Esophagus muscularis mucosa (tissue), 4 donors: ENCODE results near the gene ARL8B. TPM values are rescaled to one million over a fixed set of nuclear protein-coding genes. Genes with fewer than 3 reads are reported as not detected.
"Not testable (repeated sequence)": the region's sequence is repeated elsewhere in the genome, so short reads cannot be mapped to it uniquely, and the experiment has no call there.

Experiments
- DNase-seq: peaks from one replicate; pipeline ENCODE4 v3.0.0-alpha.2; 2017; ENCODE audit errors: extremely low spot score
- H3K27ac ChIP-seq, 4 donors: fragments of 200-600 bp; sonication (generic); replicated peaks in 1 of 4; 1 replicate in 3 of 4; 2 replicates in 1 of 4; pipeline ENCODE4 v1.5.1; 2016 to 2019; ENCODE audit warnings: mild to moderate bottlenecking in 1 of 4
- H3K27me3 ChIP-seq, 4 donors: fragments of 200-600 bp; sonication (generic); one replicate each; pipeline versions ENCODE4 v1.5.1 to v1.6.0; 2016 to 2019
- H3K36me3 ChIP-seq, 4 donors: fragments of 200-600 bp; sonication (generic); one replicate each; pipeline ENCODE4 v1.5.1; 2016 to 2019
- H3K4me1 ChIP-seq, 4 donors: fragments of 200-600 bp; sonication (generic); one replicate each; pipeline ENCODE4 v1.5.1; 2016 to 2019
- H3K4me3 ChIP-seq, 4 donors: fragments of 200-600 bp; sonication (generic); 1 replicate in 2 of 4; 2 replicates in 2 of 4; pipeline ENCODE4 v1.5.1; 2016 to 2019; ENCODE audit warnings: mild to moderate bottlenecking in 4 of 4, moderate library complexity in 1 of 4
- H3K9me3 ChIP-seq, 4 donors: fragments of 200-600 bp; sonication (generic); 1 replicate in 3 of 4; 2 replicates in 1 of 4; pipeline ENCODE4 v1.5.1; 2016 to 2019
- CTCF ChIP-seq, 3 experiments: fragments of 200-600 bp in 2 of 3; fragments of 450-650 bp in 1 of 3; sonication (generic) in 2 of 3; IDR thresholded peaks; one replicate each; pipeline ENCODE4 v1.5.1; 2017 to 2019; ENCODE audit warnings: antibody characterized with exemption in 3 of 3, mild to moderate bottlenecking in 2 of 3, moderate library complexity in 1 of 3
- EP300 ChIP-seq: sonication (generic); formaldehyde crosslinking; IDR thresholded peaks from one replicate; pipeline ENCODE4 v1.6.1; 2017; ENCODE audit warnings: antibody characterized with exemption
- POLR2A ChIP-seq: fragments of 450-650 bp; IDR thresholded peaks from one replicate; pipeline ENCODE4 v1.6.1; 2017; ENCODE audit warnings: antibody characterized with exemption, moderate library complexity, mild to moderate bottlenecking, low read depth
- POLR2AphosphoS5 ChIP-seq, 2 donors: sonication (generic); formaldehyde crosslinking; IDR thresholded peaks; one replicate each; pipeline ENCODE4 v1.6.1; 2017; ENCODE audit warnings: antibody characterized with exemption in 2 of 2
- WGBS: methylation state at CpG from one replicate; pipeline ENCODE4 v1.1.5; 2018; 5-methylcytosine and 5-hydroxymethylcytosine counted together
- intact Hi-C: fragments of 100-400 bp; cut with DNase I; formaldehyde crosslinking; loops from one replicate; pipeline ENCODE4 v1.15.1; 2023
- total RNA-seq, 4 donors: library from RNA; depleted of rRNA; stranded (reverse); fragments of >200 nt; gene quantifications; one replicate each; pipeline versions ENCODE4 v1.1.0 to v1.2.1, GENCODE V29; 2016

ARL8B gene
- total RNA-seq, 4 donors from 2014 or later, result 40.6 to 47.1 (median 43.8) TPM

- H3K4me3 ChIP-seq, result no peak overlapping the region
- H3K36me3 ChIP-seq, result no peaks in the 10 kb centered on the region
- WGBS, result 76% methylated on average over 15 of the region's 15 CpGs
- no peak for TF ChIP-seq POLR2A
- no peak for TF ChIP-seq CTCF (IDR thresholded peaks at IDR 0.05)
- intact Hi-C loops, result no loop called here
- H3K27me3 ChIP-seq, result no peaks in the 10 kb centered on the region
- DNase-seq, result no peak
- no peaks in the 10 kb centered on the region for H3K4me1 ChIP-seq
- no peak overlapping the region for H3K27ac ChIP-seq
- H3K9me3 ChIP-seq, result no peaks in the 10 kb centered on the region
Observed at GRCh38 chr3:5080779-5081550, 41.1 kb upstream of the ARL8B start.

GRCh38 chr3:5081973-5082788 is 39.9 kb upstream of the ARL8B start:
- 82% methylated on average over 18 of the region's 18 CpGs for WGBS
- H3K36me3 ChIP-seq, H3K27ac ChIP-seq, H3K4me3 ChIP-seq, H3K9me3 ChIP-seq, H3K27me3 ChIP-seq, intact Hi-C loops, H3K4me1 ChIP-seq, DNase-seq: not testable (repeated sequence)

GRCh38 chr3:5082789-5083115 is 39.3 kb upstream of the ARL8B start:
- H3K4me3 ChIP-seq, result no peak overlapping the region
- 89% methylated on average over 7 of the region's 7 CpGs for WGBS
- no peak overlapping the region for H3K27ac ChIP-seq
- no peaks in the 10 kb centered on the region for H3K27me3 ChIP-seq
- intact Hi-C loops, result no loop called here
- no peaks in the 10 kb centered on the region for H3K36me3 ChIP-seq
- TF ChIP-seq CTCF (IDR thresholded peaks at IDR 0.05), result no peak
- TF ChIP-seq EP300, result no peak
- H3K4me1 ChIP-seq, result no peaks in the 10 kb centered on the region
- H3K9me3 ChIP-seq, result no peaks in the 10 kb centered on the region
- DNase-seq, result no peak

- Histone ChIP-seq H3K4me1 (no peaks in the 10 kb centered on the region), H3K4me3 (no peak overlapping the region), H3K36me3 (no peaks in the 10 kb centered on the region), H3K27me3 (no peaks in the 10 kb centered on the region), H3K9me3 (no peaks in the 10 kb centered on the region), H3K27ac (no peak overlapping the region)
- no peak for DNase-seq
- intact Hi-C loops, result no loop called here
- TF ChIP-seq POLR2AphosphoS5 (IDR thresholded peaks at IDR 0.05), result no peak
- TF ChIP-seq CTCF (IDR thresholded peaks at IDR 0.05), result no peak
- no peak for TF ChIP-seq EP300
- TF ChIP-seq POLR2A, result no peak
- WGBS, result 94% methylated on average over 5 of the region's 5 CpGs
Observed at GRCh38 chr3:5084224-5084623, 37.9 kb upstream of the ARL8B start.

- Histone ChIP-seq H3K27ac (no peak overlapping the region), H3K4me1 (no peaks in the 10 kb centered on the region), H3K9me3 (no peaks in the 10 kb centered on the region), H3K36me3 (no peaks in the 10 kb centered on the region), H3K4me3 (no peak overlapping the region), H3K27me3 (no peaks in the 10 kb centered on the region)
- WGBS, result 93% methylated on average over 1 of the region's 1 CpG
- intact Hi-C loops, result no loop called here
- TF ChIP-seq EP300, result no peak
- no peak for TF ChIP-seq POLR2AphosphoS5 (IDR thresholded peaks at IDR 0.05)
- no peak for TF ChIP-seq POLR2A
- no peak for TF ChIP-seq CTCF (IDR thresholded peaks at IDR 0.05)
- no peak for DNase-seq
Observed at GRCh38 chr3:5086708-5087107, 35.4 kb upstream of the ARL8B start.
